Stimulated activated CD4-positive, alpha-beta T cell treated with anti-CD3 and anti-CD28 coated beads, Interleukin-4, amount 100 ng/mL, for 48 hours (primary cell): Measurements from ENCODE around the gene CCR6.
"Not testable (repeated sequence)": the region's sequence is repeated elsewhere in the genome, so short reads cannot be mapped to it uniquely, and the experiment has no call there.

Experiments used
- DNase-seq, 2 donors: peaks; one replicate each; pipeline ENCODE4 v3.0.0-alpha.2; 2020; ENCODE audit warnings: low read depth in 2 of 2

Gene CCR6

GRCh38 chr6:167141667-167142432 lies 19.0 kb downstream of the CCR6 start:
- DNase-seq, result peak; percentile 38

GRCh38 chr6:167142433-167142761 lies 19.5 kb downstream of the CCR6 start:
- DNase-seq, result no peak

- no peak for DNase-seq
Measured at GRCh38 chr6:167143041-167143440, 20.1 kb downstream of the CCR6 start.

- no peak for DNase-seq
Measured at GRCh38 chr6:167145461-167145860, 22.6 kb downstream of the CCR6 start.

- no peak for DNase-seq
Measured at GRCh38 chr6:167146135-167146534, 23.2 kb downstream of the CCR6 start.

- no peak for DNase-seq
Measured at GRCh38 chr6:167146977-167147376, 24.1 kb downstream of the CCR6 start.

GRCh38 chr6:167148021-167148420 lies 25.1 kb downstream of the CCR6 start:
- DNase-seq, result no peak

GRCh38 chr6:167148997-167149396 lies 26.1 kb downstream of the CCR6 start:
- DNase-seq, result no peak

- peak in 1 of 2 donors; percentile 12 for DNase-seq
Measured at GRCh38 chr6:167150941-167151549, 28.1 kb downstream of the CCR6 start.

GRCh38 chr6:167151648-167152047 lies 28.8 kb downstream of the CCR6 start:
- no peak for DNase-seq

- DNase-seq, result peak in 1 of 2 donors; percentile 29
Measured at GRCh38 chr6:167152862-167153261, 30.0 kb downstream of the CCR6 start.

GRCh38 chr6:167153521-167153959 lies 30.6 kb downstream of the CCR6 start:
- no peak for DNase-seq

- DNase-seq, result no peak
Measured at GRCh38 chr6:167154291-167154690, 31.4 kb downstream of the CCR6 start.

GRCh38 chr6:167154895-167155294 lies 32.0 kb downstream of the CCR6 start:
- DNase-seq, result no peak

- no peak for DNase-seq
Measured at GRCh38 chr6:167157414-167157813, 34.5 kb downstream of the CCR6 start.

- DNase-seq, result no peak
Measured at GRCh38 chr6:167157863-167158262, 35.0 kb downstream of the CCR6 start, which contains the start of gene GPR31. Gene GPR31 (minus strand): TSS chr6:167157980. CDS start chr6:167157831, 149 bp downstream.

GRCh38 chr6:167161851-167162467 lies 39.1 kb downstream of the CCR6 start:
- DNase-seq, result no peak

- no peak for DNase-seq
Measured at GRCh38 chr6:167162591-167162990, 39.7 kb downstream of the CCR6 start.

GRCh38 chr6:167163476-167164011 lies 40.6 kb downstream of the CCR6 start:
- no peak for DNase-seq

- no peak for DNase-seq
Measured at GRCh38 chr6:167164261-167164660, 41.4 kb downstream of the CCR6 start.

GRCh38 chr6:167165858-167166471 lies 43.1 kb downstream of the CCR6 start:
- DNase-seq, result no peak

GRCh38 chr6:167167699-167168098 lies 44.8 kb downstream of the CCR6 start:
- not testable (repeated sequence) for DNase-seq
